Naive B cell (primary cell): ENCODE data around the gene FXYD3. TPM values are rescaled to one million over a fixed set of nuclear protein-coding genes. Genes with fewer than 3 reads are reported as not detected.

Experiments used
- ATAC-seq, 2 donors: fragments of 150-1000 bp; cut with Tn5 transposase; 2 replicates each; pipeline ENCODE4 v1.10.0; 2021; ENCODE audit warnings: low read depth in 2 of 2, mild to moderate bottlenecking in 2 of 2, moderate library complexity in 2 of 2
- DNase-seq: peaks from one replicate; pipeline ENCODE4 v3.0.0; 2022
- H3K27ac Mint-ChIP-seq, 6 donors: one replicate each; pipeline ENCODE4 v1.8.0; 2020 to 2022; ENCODE audit warnings: mild to moderate bottlenecking in 6 of 6, mixed read lengths in 6 of 6, moderate library complexity in 5 of 6, inconsistent platforms in 2 of 6
- H3K27me3 Mint-ChIP-seq, 3 donors: one replicate each; pipeline ENCODE4 v1.8.0; 2021 to 2022; ENCODE audit warnings: mixed read lengths in 3 of 3, mild to moderate bottlenecking in 1 of 3
- H3K36me3 Mint-ChIP-seq, 2 donors: one replicate each; pipeline ENCODE4 v1.8.0; 2020 to 2022; ENCODE audit warnings: mixed read lengths in 2 of 2, inconsistent platforms in 1 of 2, mild to moderate bottlenecking in 1 of 2
- H3K4me1 Mint-ChIP-seq, 3 donors: one replicate each; pipeline ENCODE4 v1.8.0; 2020 to 2022; ENCODE audit warnings: mixed read lengths in 3 of 3, inconsistent platforms in 1 of 3, mild to moderate bottlenecking in 1 of 3, moderate library complexity in 1 of 3
- H3K4me3 Mint-ChIP-seq, 8 donors: one replicate each; pipeline ENCODE4 v1.8.0; 2020 to 2022; ENCODE audit warnings: mild to moderate bottlenecking in 8 of 8, mixed read lengths in 8 of 8, moderate library complexity in 8 of 8, inconsistent platforms in 2 of 8
- H3K9me3 Mint-ChIP-seq, 7 donors: one replicate each; pipeline ENCODE4 v1.8.0; 2020 to 2022; ENCODE audit warnings: mixed read lengths in 7 of 7, mild to moderate bottlenecking in 5 of 7, inconsistent platforms in 2 of 7, moderate library complexity in 1 of 7
- polyA plus RNA-seq, 6 donors: library from polyadenylated mRNA; unstranded; fragments of 300-500 nt; fragmentation: Illumina TruSeq; gene quantifications; one replicate each; pipeline ENCODE4 v1.2.3, GENCODE V29; 2021; ENCODE audit warnings: low read depth in 6 of 6

The FXYD3 gene
- polyA plus RNA-seq, 6 donors from 2014 or later = not detected

- H3K36me3 Mint-ChIP-seq = peaks cover 0 to 5% of the 10 kb centered on the region in 2 donors
- peak overlapping the region in 2 of 8 donors; percentile 15 to 57 for H3K4me3 Mint-ChIP-seq
- H3K4me1 Mint-ChIP-seq = peaks cover 45 to 49% (median 46%) of the 10 kb centered on the region in 3 donors
- H3K27me3 Mint-ChIP-seq = peaks cover 0 to 10% (median 3%) of the 10 kb centered on the region in 3 donors
- H3K9me3 Mint-ChIP-seq = no peaks in the 10 kb centered on the region
- peak overlapping the region in 1 of 6 donors; percentile 41 for H3K27ac Mint-ChIP-seq
- ATAC-seq = peak in 1 of 2 donors; percentile 20
- no peak for DNase-seq
Measured at GRCh38 chr19:35076657-35077056, 39.0 kb upstream of the FXYD3 start.

DNA sequence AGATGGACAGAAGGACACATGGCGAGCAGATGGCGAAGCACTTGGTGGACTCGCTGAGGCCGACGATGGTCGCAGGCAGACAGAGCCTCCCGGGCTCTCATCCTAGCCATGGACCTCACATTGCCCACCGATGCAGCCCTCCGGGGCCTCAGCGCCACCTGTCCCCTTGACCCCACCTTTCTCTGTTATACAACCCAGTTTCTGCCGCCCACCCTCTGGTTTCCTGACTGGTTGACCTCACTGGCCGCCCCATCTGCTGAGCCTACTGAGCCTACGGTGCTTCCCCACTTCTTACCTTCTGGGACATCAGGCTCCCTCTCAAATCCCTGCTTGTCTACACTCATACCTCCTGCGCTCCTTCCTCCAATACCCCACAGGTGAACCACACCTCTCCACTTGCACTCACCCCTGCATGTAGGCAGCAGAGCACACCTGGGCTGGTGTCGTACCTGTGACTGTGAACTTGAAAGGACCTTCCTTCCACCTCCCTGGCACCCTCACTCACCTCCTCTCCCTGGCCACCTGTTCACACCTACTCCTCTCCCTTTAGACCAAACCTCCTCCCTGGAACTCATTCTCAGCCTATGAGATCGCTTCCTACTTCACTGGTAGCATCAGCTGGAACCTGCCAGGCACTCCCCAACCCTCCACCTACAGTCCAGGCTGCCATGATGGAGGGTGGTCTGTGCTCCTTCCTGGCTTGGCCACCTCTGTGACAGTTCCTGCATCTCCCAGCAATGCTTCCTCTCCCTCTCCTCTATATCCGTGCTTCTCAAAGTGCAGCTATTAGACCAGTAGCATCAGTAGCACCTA lies 38.0 kb upstream of the FXYD3 start:
- no peaks in the 10 kb centered on the region for H3K9me3 Mint-ChIP-seq
- H3K36me3 Mint-ChIP-seq = peaks cover 0 to 5% of the 10 kb centered on the region in 2 donors
- H3K4me1 Mint-ChIP-seq = peaks cover 48 to 57% (median 49%) of the 10 kb centered on the region in 3 donors
- ATAC-seq (no peak), DNase-seq (no peak)
- H3K4me3 Mint-ChIP-seq = peak overlapping the region in 1 of 8 donors; percentile 0
- H3K27me3 Mint-ChIP-seq = peaks cover 0 to 10% (median 3%) of the 10 kb centered on the region in 3 donors
- peak overlapping the region; percentile 41 to 93 (median 72) for H3K27ac Mint-ChIP-seq

- ATAC-seq = no peak
- no peak for DNase-seq
- Mint-ChIP-seq H3K9me3 (no peaks in the 10 kb centered on the region), H3K4me1 (peaks cover 61 to 74% (median 64%) of the 10 kb centered on the region in 3 donors), H3K36me3 (peaks cover 0 to 5% of the 10 kb centered on the region in 2 donors), H3K27ac (no peak overlapping the region), H3K27me3 (peaks cover 0 to 10% (median 3%) of the 10 kb centered on the region in 3 donors), H3K4me3 (no peak overlapping the region)
Measured at GRCh38 chr19:35079826-35080225, 35.8 kb upstream of the FXYD3 start.

DNA sequence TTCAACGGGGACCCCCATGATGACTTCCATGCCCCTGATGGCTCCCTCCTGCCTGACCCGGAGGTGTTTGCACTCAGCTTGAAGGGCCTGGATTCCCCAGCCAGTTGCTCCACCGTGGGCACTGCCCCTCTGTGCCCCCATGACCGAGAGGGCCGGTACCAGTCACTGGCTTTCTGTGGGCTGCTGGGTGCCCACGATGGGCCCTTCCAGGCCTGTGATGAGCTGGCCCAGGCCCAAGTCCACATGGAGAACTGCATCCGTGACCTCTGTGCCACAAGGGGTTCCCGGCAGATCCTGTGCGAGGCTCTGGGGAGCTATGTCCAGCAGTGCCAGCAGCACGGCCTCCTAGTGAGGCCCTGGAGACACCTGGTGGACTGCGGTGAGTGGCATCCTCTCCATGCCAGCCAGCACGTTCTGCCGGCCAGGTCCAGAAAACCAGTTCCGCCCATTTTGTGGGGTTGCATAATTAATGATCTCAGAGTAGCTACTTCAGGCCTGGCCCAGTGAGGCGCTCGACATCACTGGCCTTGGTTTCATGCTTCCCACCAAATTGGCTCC lies 34.9 kb upstream of the FXYD3 start:
- peaks cover 0 to 10% (median 3%) of the 10 kb centered on the region in 3 donors for H3K27me3 Mint-ChIP-seq
- no peaks in the 10 kb centered on the region for H3K9me3 Mint-ChIP-seq
- peaks cover 60 to 76% (median 63%) of the 10 kb centered on the region in 3 donors for H3K4me1 Mint-ChIP-seq
- ATAC-seq (no peak), DNase-seq (no peak)
- H3K36me3 Mint-ChIP-seq = peaks cover 0 to 5% of the 10 kb centered on the region in 2 donors
- no peak overlapping the region for H3K4me3 Mint-ChIP-seq
- H3K27ac Mint-ChIP-seq = no peak overlapping the region

DNA sequence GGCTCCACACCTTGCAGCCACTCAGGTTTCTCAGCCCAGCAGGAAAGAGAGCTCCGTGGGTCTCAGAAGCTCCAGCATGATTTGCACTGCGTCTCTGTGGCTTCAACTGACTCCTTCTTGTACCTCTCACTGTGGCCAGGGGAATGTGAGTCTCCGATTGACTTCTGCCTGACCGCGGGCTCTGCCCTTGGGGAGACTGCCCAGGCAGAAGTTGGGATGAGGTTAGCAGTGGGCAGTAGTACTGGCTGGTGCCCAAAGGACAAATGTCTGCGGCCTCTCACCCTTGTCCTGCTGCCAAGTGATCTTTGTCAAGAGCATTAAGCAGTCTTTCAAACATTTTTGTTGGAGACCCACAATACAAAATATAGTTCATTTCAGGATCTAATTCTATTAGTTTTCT lies 34.4 kb upstream of the FXYD3 start:
- ATAC-seq (no peak), DNase-seq (no peak)
- peaks cover 65 to 81% (median 68%) of the 10 kb centered on the region in 3 donors for H3K4me1 Mint-ChIP-seq
- H3K36me3 Mint-ChIP-seq = peaks cover 0 to 5% of the 10 kb centered on the region in 2 donors
- H3K27ac Mint-ChIP-seq = peak overlapping the region in 1 of 6 donors; percentile 82
- H3K27me3 Mint-ChIP-seq = peaks cover 0 to 10% (median 3%) of the 10 kb centered on the region in 3 donors
- H3K9me3 Mint-ChIP-seq = no peaks in the 10 kb centered on the region
- no peak overlapping the region for H3K4me3 Mint-ChIP-seq

DNA sequence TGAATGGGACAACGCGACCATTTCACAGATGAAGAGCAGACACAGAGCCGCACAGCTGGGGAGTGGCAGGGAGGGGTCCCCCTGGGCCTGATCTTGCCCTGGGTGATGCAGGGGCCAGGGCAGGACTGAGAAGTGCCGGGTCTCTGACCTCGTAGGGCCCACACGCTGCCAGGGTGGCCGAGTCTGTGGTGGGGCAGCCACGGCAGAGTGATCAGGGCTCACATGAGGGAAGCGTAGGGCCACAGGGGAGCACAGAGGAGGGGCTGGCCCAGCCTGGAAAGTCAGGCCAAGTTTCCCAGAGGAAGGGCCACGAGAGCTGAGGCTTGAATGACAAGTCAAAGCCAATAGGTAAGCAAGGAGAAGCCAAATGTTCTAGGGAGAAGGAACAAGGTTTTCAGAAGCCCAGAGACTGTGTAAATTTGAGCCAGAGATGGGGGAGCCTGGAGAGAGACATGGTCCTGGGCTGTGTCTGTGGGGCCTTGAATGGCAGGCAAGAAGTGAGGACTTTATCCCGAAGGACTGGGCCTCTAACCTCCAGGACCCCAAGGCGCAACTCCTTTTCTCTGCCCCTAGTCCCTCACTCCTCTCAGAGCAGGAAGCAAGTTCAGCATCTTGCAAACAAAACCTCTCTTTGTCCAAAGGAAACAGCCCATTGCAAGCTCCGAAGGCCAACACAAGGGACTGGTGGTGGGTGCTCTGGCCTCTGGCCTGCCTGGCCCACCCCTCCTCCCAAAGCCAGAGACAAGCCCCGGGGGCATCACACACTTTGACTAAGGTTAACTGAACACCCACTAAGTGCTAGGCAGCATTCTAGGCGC lies 31.7 kb upstream of the FXYD3 start:
- peak; percentile 30 for DNase-seq
- Mint-ChIP-seq H3K4me3 (peak overlapping the region; percentile 25 to 87 (median 80)), H3K36me3 (peaks cover 0 to 5% of the 10 kb centered on the region in 2 donors), H3K4me1 (peaks cover 68 to 84% (median 73%) of the 10 kb centered on the region in 3 donors), H3K27ac (peak overlapping the region; percentile 90 to 97 (median 94)), H3K9me3 (no peaks in the 10 kb centered on the region), H3K27me3 (peaks cover 0 to 6% (median 0%) of the 10 kb centered on the region in 3 donors)
- ATAC-seq = peak; percentile 58 to 64

GRCh38 chr19:35084509-35084762 lies 31.2 kb upstream of the FXYD3 start:
- ATAC-seq (no peak), DNase-seq (no peak)
- Mint-ChIP-seq H3K4me1 (peaks cover 64 to 84% (median 71%) of the 10 kb centered on the region in 3 donors), H3K27me3 (peaks cover 0 to under 1% (median 0%) of the 10 kb centered on the region in 3 donors), H3K27ac (peak overlapping the region; percentile 90 to 97 (median 94)), H3K36me3 (no peaks in the 10 kb centered on the region), H3K9me3 (no peaks in the 10 kb centered on the region), H3K4me3 (peak overlapping the region in 7 of 8 donors; percentile 19 to 87 (median 76))

DNA sequence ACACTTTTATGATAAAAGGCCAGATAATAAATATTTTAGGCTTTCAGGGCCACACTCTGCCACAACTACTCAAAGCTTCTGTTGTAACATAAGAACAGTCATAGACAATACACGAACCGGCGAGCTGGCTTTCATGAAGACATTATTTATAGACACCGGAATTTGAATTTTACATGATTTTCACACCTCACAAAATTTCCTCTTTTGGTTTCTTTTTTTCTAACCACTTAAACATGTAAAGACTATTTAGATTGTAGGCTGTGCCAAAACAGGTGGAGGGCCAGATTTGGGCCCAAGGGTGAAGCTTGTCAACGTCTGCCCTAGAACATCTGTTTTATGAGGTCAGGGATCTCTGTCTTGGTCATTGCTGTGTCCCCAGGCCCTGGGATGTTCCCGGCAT lies 29.7 kb upstream of the FXYD3 start:
- peak overlapping the region; percentile 48 to 84 (median 78) for H3K4me3 Mint-ChIP-seq
- peak; percentile 52 for DNase-seq
- H3K36me3 Mint-ChIP-seq = no peaks in the 10 kb centered on the region
- H3K4me1 Mint-ChIP-seq = peaks cover 63 to 96% (median 68%) of the 10 kb centered on the region in 3 donors
- peak overlapping the region; percentile 90 to 96 (median 94) for H3K27ac Mint-ChIP-seq
- H3K9me3 Mint-ChIP-seq = no peaks in the 10 kb centered on the region
- no peaks in the 10 kb centered on the region for H3K27me3 Mint-ChIP-seq
- peak; percentile 68 to 71 for ATAC-seq

DNA sequence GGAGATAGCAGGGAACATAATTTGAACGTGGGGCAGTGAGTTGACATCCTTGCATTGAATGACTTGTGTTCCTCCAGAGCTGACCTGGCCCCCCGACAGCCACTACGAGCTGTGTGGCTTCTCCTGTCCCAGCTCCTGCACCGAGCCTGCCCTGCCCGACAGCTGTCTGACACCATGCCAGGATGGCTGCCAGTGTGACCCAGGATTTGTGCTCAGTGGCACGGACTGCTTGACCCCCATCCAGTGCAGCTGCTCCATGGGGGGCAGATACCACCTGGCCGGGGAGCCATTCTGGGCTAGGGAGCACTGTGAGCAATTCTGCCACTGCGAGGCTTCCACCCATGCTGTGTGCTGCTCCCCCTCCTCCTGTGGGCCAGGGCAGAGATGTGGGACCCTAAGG lies 29.2 kb upstream of the FXYD3 start:
- H3K4me3 Mint-ChIP-seq = peak overlapping the region in 7 of 8 donors; percentile 58 to 84 (median 82)
- no peaks in the 10 kb centered on the region for H3K36me3 Mint-ChIP-seq
- H3K4me1 Mint-ChIP-seq = peaks cover 60 to 93% (median 68%) of the 10 kb centered on the region in 3 donors
- ATAC-seq = no peak
- DNase-seq = no peak
- peak overlapping the region; percentile 90 to 96 (median 94) for H3K27ac Mint-ChIP-seq
- H3K27me3 Mint-ChIP-seq = no peaks in the 10 kb centered on the region
- H3K9me3 Mint-ChIP-seq = no peaks in the 10 kb centered on the region

GRCh38 chr19:35087393-35087792 lies 28.2 kb upstream of the FXYD3 start:
- no peak for DNase-seq
- Mint-ChIP-seq H3K4me3 (peak overlapping the region in 5 of 8 donors; percentile 16 to 71 (median 62)), H3K27ac (peak overlapping the region; percentile 30 to 96 (median 92)), H3K9me3 (no peaks in the 10 kb centered on the region), H3K36me3 (no peaks in the 10 kb centered on the region), H3K4me1 (peaks cover 59 to 86% (median 67%) of the 10 kb centered on the region in 3 donors), H3K27me3 (no peaks in the 10 kb centered on the region)
- ATAC-seq = no peak

- ATAC-seq (no peak), DNase-seq (no peak)
- H3K4me1 Mint-ChIP-seq = peaks cover 51 to 76% (median 61%) of the 10 kb centered on the region in 3 donors
- no peaks in the 10 kb centered on the region for H3K9me3 Mint-ChIP-seq
- H3K4me3 Mint-ChIP-seq = peak overlapping the region in 3 of 8 donors; percentile 16 to 28 (median 25)
- no peaks in the 10 kb centered on the region for H3K27me3 Mint-ChIP-seq
- H3K36me3 Mint-ChIP-seq = no peaks in the 10 kb centered on the region
- H3K27ac Mint-ChIP-seq = peak overlapping the region; percentile 56 to 96 (median 90)
Measured at GRCh38 chr19:35088131-35088913, 27.3 kb upstream of the FXYD3 start.

DNA sequence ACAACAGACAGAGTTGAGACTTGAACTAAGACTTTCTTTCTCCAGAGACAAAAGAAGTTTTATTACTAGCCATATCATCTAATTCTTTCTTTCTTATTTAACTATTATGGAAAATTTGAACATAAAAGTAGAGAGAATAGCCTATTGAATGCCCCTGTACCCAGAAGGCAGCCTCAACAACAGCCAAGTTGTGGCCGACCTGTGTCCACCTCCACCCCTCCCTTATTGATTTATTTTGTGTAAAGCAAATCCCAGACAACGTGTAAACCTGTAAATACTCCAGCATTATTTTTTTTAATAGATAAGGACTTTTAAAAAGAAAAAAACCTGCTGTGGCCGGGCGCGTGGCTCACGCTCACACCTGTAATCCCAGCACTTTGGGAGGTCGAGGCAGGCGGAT lies 26.1 kb upstream of the FXYD3 start:
- ATAC-seq = no peak

More for the DNA sequence above, 26.1 kb upstream of the FXYD3 start:
- H3K36me3 Mint-ChIP-seq = no peaks in the 10 kb centered on the region
- peaks cover 39 to 64% (median 48%) of the 10 kb centered on the region in 3 donors for H3K4me1 Mint-ChIP-seq
- peak overlapping the region in 1 of 6 donors; percentile 72 for H3K27ac Mint-ChIP-seq
- no peak for DNase-seq
- no peaks in the 10 kb centered on the region for H3K9me3 Mint-ChIP-seq
- H3K4me3 Mint-ChIP-seq = peak overlapping the region in 2 of 8 donors; percentile 79 to 87
- no peaks in the 10 kb centered on the region for H3K27me3 Mint-ChIP-seq
